Ovary (tissue), 9 donors: ENCODE measurements around the gene FHOD1. TPM values are rescaled to one million over a fixed set of nuclear protein-coding genes. Genes with fewer than 3 reads are reported as not detected.
A peak's percentile ranks its signal among the peaks of the same experiment; 100 is the strongest.

Experiments
- DNase-seq, 5 donors: peaks; one replicate each; pipeline ENCODE4 v3.0.0-alpha.2; 2019 to 2020
- H3K27ac ChIP-seq, 2 donors: fragments of 200-600 bp; one replicate each; pipeline versions ENCODE4 v1.5.1 to v1.8.0; 2019 to 2022
- H3K27me3 ChIP-seq: fragments of 200-600 bp; one replicate; pipeline ENCODE4 v1.8.0; 2022
- H3K36me3 ChIP-seq: fragments of 200-600 bp; sonication (generic); one replicate; pipeline ENCODE4 v1.5.1; 2019
- H3K4me1 ChIP-seq: one replicate; pipeline ENCODE4 v1.8.1; 2013; ENCODE audit warnings: mild to moderate bottlenecking, moderate library complexity; ENCODE audit not compliant: insufficient read depth
- H3K4me3 ChIP-seq: fragments of 200-600 bp; sonication (generic); one replicate; pipeline ENCODE4 v1.5.1; 2017
- H3K9me3 ChIP-seq, 2 donors: fragments of 200-600 bp in 1 of 2; sonication (generic) in 1 of 2; one replicate each; pipeline versions ENCODE4 v1.5.1 to v1.8.1; 2013 to 2019; ENCODE audit warnings: mild to moderate bottlenecking in 1 of 2, moderate library complexity in 1 of 2
- CTCF ChIP-seq, 3 donors: fragments of 450-650 bp in 2 of 3; fragments of 200-600 bp in 1 of 3; IDR thresholded peaks; one replicate each; pipeline versions ENCODE4 v1.5.1 to v1.8.0; 2016 to 2022; ENCODE audit warnings: antibody characterized with exemption in 3 of 3, mild to moderate bottlenecking in 1 of 3
- EP300 ChIP-seq: sonication (generic); formaldehyde crosslinking; IDR thresholded peaks from one replicate; pipeline ENCODE4 v1.6.1; 2017; ENCODE audit warnings: antibody characterized with exemption
- POLR2A ChIP-seq: fragments of 450-650 bp; IDR thresholded peaks from one replicate; pipeline ENCODE4 v1.6.1; 2017; ENCODE audit warnings: antibody characterized with exemption, mild to moderate bottlenecking, moderate library complexity
- WGBS, 3 donors: extraction: QIAGEN DNeasy Blood & Tissue Kit in 1 of 3; methylation state at CpG; one replicate each; pipeline versions ENCODE4 v1.1.5 to v1.1.7; 2013 to 2017; 5-methylcytosine and 5-hydroxymethylcytosine counted together
- intact Hi-C, 4 donors: fragments of 100-400 bp; cut with DNase I; formaldehyde crosslinking; loops; one replicate each; pipeline versions ENCODE4 v1.11.0 to v1.15.1; 2022 to 2023
- polyA plus RNA-seq, 2 donors: library from polyadenylated mRNA; stranded (reverse); fragments of 200-250 nt in 1 of 2; fragments of 350-450 nt in 1 of 2; fragmentation: Illumina TruSeq in 1 of 2; extraction: RNeasy Lipid Tissue Mini Kit (QIAGEN cat#74804) in 1 of 2; gene quantifications; one replicate each; pipeline ENCODE4 v1.2.3, GENCODE V29; 2013 to 2014
- total RNA-seq, 7 donors: library from RNA; depleted of rRNA in 2 of 7; stranded (reverse); fragments of >200 nt in 2 of 7; fragmentation: NEBNext Ultra II Directional in 3 of 7; extraction: Animal tissue kit (Norgen Biotek cat#: 25700) in 3 of 7; gene quantifications; one replicate each; pipeline versions ENCODE4 v1.1.0 to v1.2.4, GENCODE V29; 2016 to 2023
- donor health status: DM: no; HTN: no; CAD: no; lungs with moderate emphysema.
- donor health status: DM: no; HTN: no; CAD: no.
- donor health status: Bipolar disorder and iron deficiency.
- donor health status: DM: yes; HTN: yes; CAD: no.
- donor health status: DM: no; HTN: no; CAD: no.
- donor health status: DM: yes; HTN: yes; CAD: no.

The FHOD1 gene
- total and polyA plus RNA-seq, 9 donors, result 16.0 to 84.2 (median 36.9) TPM

- H3K27me3 ChIP-seq, result no peaks in the 10 kb centered on the region
- DNase-seq, result no peak
- no peak overlapping the region for H3K27ac ChIP-seq
- H3K9me3 ChIP-seq, result no peaks in the 10 kb centered on the region
- intact Hi-C loops, result no loop called here
- H3K4me1 ChIP-seq, result no peaks in the 10 kb centered on the region
- WGBS, 3 donors, result 74 to 86% (median 82%) methylated on average over 11 of the region's 11 CpGs
- no peak overlapping the region for H3K4me3 ChIP-seq
- no peaks in the 10 kb centered on the region for H3K36me3 ChIP-seq
- no peak for TF ChIP-seq POLR2A
Measured at GRCh38 chr16:67270931-67271338, 23.7 kb upstream of the FHOD1 start.

DNA sequence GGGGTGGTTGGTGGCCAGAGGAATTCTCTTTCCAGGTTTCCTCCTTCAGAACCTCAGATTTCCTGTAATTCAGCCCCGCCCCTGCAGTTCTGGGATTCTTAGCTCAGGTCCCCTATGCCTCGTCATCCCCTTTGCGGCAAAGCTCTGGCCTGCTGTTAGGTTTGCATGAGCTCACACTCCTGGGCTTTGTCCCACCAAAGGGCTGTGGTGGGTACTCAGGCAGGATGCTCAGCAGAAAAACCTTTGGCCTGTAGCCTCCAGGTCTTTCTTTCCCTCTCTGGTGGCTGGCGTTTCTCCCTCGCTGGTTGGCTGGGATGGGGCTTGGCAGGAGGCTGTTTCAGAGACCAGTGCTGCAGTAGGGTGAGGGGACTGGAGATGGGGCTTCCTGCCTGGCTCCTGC, 22.5 kb upstream of the FHOD1 start:
- DNase-seq, result peak in 1 of 5 donors; percentile 12
- no peaks in the 10 kb centered on the region for H3K36me3 ChIP-seq
- no peak for TF ChIP-seq EP300
- TF ChIP-seq CTCF (IDR thresholded peaks at IDR 0.05), result no peak
- no peak for TF ChIP-seq POLR2A
- H3K27me3 ChIP-seq, result no peaks in the 10 kb centered on the region
- intact Hi-C loops, result no loop called here
- H3K4me3 ChIP-seq, result no peak overlapping the region
- whole genome bisulfite sequencing, 3 donors, result 56 to 71% (median 58%) methylated on average over 5 of the region's 5 CpGs
- H3K9me3 ChIP-seq, result no peaks in the 10 kb centered on the region
- H3K27ac ChIP-seq, result no peak overlapping the region
- H3K4me1 ChIP-seq, result no peaks in the 10 kb centered on the region

DNA sequence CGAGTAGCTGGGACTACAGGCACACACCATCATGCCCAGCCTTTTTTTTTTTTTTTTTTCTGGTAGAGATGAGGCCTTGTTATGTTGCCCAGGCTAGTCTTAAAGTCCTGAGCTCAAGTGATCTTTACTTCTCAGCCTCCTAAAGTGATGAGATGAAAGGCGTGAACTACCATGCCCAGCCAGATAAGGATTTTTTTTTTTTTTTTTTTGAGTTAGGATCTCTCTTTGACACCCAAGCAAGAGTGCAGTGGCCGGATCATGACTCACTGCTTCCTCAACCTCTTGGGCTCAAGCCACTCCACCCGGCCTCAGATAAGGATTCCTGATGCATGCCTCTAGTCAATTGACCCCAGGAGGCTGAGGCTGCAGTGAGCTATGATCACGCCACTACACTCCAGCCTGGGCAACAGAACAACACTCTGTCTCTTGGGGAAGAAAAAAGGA, 20.9 kb upstream of the FHOD1 start:
- intact Hi-C loops, result no loop called here
- TF ChIP-seq CTCF (IDR thresholded peaks at IDR 0.05) (no peak), EP300 (no peak), POLR2A (no peak)
- Histone ChIP-seq H3K27ac (no peak overlapping the region), H3K4me1 (no peaks in the 10 kb centered on the region), H3K36me3 (no peaks in the 10 kb centered on the region), H3K4me3 (no peak overlapping the region), H3K9me3 (no peaks in the 10 kb centered on the region), H3K27me3 (no peaks in the 10 kb centered on the region)
- peak in 1 of 5 donors; percentile 8 for DNase-seq
- WGBS, 3 donors, result 40 to 62% (median 61%) methylated on average over 5 of the region's 5 CpGs

- H3K36me3 ChIP-seq, result no peaks in the 10 kb centered on the region
- no peak overlapping the region for H3K27ac ChIP-seq
- 57 to 61% (median 61%) methylated on average over 8 of the region's 8 CpGs for WGBS, 3 donors
- intact Hi-C loops, result no loop called here
- H3K27me3 ChIP-seq, result no peaks in the 10 kb centered on the region
- TF ChIP-seq EP300, result no peak
- DNase-seq, result peak in 1 of 5 donors; percentile 1
- no peaks in the 10 kb centered on the region for H3K4me1 ChIP-seq
- H3K9me3 ChIP-seq, result no peaks in the 10 kb centered on the region
- H3K4me3 ChIP-seq, result no peak overlapping the region
Measured at GRCh38 chr16:67265834-67266233, 18.6 kb upstream of the FHOD1 start.

DNA sequence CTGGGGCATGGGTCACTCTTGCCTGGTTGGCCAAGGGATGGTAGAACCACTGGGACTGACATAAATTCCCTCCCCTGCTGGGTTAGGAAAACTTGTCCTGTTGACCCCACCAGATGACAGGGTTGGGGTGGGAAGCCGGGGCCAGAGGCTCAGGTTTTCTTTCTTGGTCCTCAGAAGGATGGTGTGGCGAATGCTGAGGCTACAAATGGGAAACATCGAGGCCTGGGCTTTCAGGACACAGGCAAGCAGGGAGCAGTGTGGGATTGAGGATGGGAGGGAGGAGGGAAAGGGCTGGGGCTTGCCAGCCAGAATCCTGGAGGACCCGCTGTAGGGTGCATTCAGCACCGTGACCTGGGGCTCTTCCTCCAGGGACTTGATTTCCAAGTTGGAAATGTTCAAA, 17.6 kb upstream of the FHOD1 start:
- intact Hi-C loops, result no loop called here
- no peak for TF ChIP-seq CTCF (IDR thresholded peaks at IDR 0.05)
- no peak for TF ChIP-seq POLR2A
- no peak for TF ChIP-seq EP300
- 81 to 87% (median 85%) methylated on average over 5 of the region's 5 CpGs for WGBS, 3 donors
- Histone ChIP-seq H3K4me1 (no peaks in the 10 kb centered on the region), H3K36me3 (no peaks in the 10 kb centered on the region), H3K4me3 (no peak overlapping the region), H3K27me3 (no peaks in the 10 kb centered on the region), H3K27ac (no peak overlapping the region), H3K9me3 (no peaks in the 10 kb centered on the region)
- DNase-seq, result peak in 2 of 5 donors; percentile 7 to 25

DNA sequence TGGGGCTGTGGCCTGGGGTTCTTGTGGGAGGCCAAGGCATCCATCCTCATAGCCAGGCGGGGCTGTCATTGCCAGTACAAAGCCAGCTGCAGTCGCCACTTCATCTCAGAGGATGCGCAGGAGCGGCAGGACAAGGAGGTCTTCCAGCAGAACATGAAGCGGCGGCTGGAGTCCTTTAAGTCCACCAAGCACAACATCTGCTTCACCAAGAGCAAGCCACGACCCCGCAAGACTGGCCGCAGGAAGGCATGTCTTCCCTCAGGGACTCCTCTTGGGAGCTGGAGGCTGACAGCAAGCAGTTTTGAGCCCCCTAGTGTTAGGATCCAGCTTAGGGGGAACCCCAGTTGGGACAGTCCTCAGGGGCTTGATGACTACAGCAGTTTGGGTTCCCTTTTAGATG, 17.0 kb upstream of the FHOD1 start:
- WGBS, 3 donors, result 66 to 73% (median 67%) methylated on average over 9 of the region's 9 CpGs
- no peak overlapping the region for H3K27ac ChIP-seq
- intact Hi-C loops, result no loop called here
- no peaks in the 10 kb centered on the region for H3K4me1 ChIP-seq
- H3K27me3 ChIP-seq, result no peaks in the 10 kb centered on the region
- TF ChIP-seq CTCF (IDR thresholded peaks at IDR 0.05) (no peak), EP300 (no peak), POLR2A (no peak)
- no peak overlapping the region for H3K4me3 ChIP-seq
- no peaks in the 10 kb centered on the region for H3K9me3 ChIP-seq
- DNase-seq, result peak in 1 of 5 donors; percentile 17
- no peaks in the 10 kb centered on the region for H3K36me3 ChIP-seq
